HG03045 (cell line): ENCODE results near the gene AKR1E2.
"Not testable (repeated sequence)": the region's sequence is repeated elsewhere in the genome, so short reads cannot be mapped to it uniquely, and the experiment has no call there.

Source experiments
- ATAC-seq: cut with Tn5 transposase; IDR thresholded peaks from one replicate; pipeline ENCODE4 v1.9.1; 2021; ENCODE audit warnings: mild to moderate bottlenecking, moderate library complexity; ENCODE audit not compliant: unreplicated experiment

AKR1E2 gene

GRCh38 chr10:4813023-4813422, 13.0 kb upstream of the AKR1E2 start:
- no peak for ATAC-seq

GRCh38 chr10:4813496-4813895, 12.5 kb upstream of the AKR1E2 start:
- no peak for ATAC-seq

GRCh38 chr10:4815646-4816180, 10.3 kb upstream of the AKR1E2 start:
- ATAC-seq, result not testable (repeated sequence)

- no peak for ATAC-seq
Observed at GRCh38 chr10:4816966-4817365, 9.0 kb upstream of the AKR1E2 start.

- no peak for ATAC-seq
Observed at GRCh38 chr10:4819067-4819466, 6.9 kb upstream of the AKR1E2 start.

- ATAC-seq, result no peak
Observed at GRCh38 chr10:4819707-4820106, 6.3 kb upstream of the AKR1E2 start.

GRCh38 chr10:4820804-4821401, 5.1 kb upstream of the AKR1E2 start:
- ATAC-seq, result no peak

- ATAC-seq, result no peak
Observed at GRCh38 chr10:4822208-4822607, 3.8 kb upstream of the AKR1E2 start.

GRCh38 chr10:4824791-4825310, 1.2 kb upstream of the AKR1E2 start:
- ATAC-seq, result no peak

- ATAC-seq, result no peak
Observed at GRCh38 chr10:4825456-4825867, 545 bp upstream of the AKR1E2 start.

- ATAC-seq, result no peak
Observed at GRCh38 chr10:4826792-4827324, 851 bp downstream of the AKR1E2 start.

GRCh38 chr10:4828005-4828404, 2.0 kb downstream of the AKR1E2 start:
- no peak for ATAC-seq

GRCh38 chr10:4830551-4830950, 4.5 kb downstream of the AKR1E2 start:
- no peak for ATAC-seq

- no peak for ATAC-seq
Observed at GRCh38 chr10:4831091-4831490, 5.1 kb downstream of the AKR1E2 start.

- no peak for ATAC-seq
Observed at GRCh38 chr10:4833286-4833685, 7.3 kb downstream of the AKR1E2 start.

- no peak for ATAC-seq
Observed at GRCh38 chr10:4834898-4835405, 8.9 kb downstream of the AKR1E2 start.

GRCh38 chr10:4835494-4835918, 9.5 kb downstream of the AKR1E2 start:
- no peak for ATAC-seq

GRCh38 chr10:4836416-4836969, 10.5 kb downstream of the AKR1E2 start:
- no peak for ATAC-seq

GRCh38 chr10:4837551-4837950, 11.5 kb downstream of the AKR1E2 start:
- ATAC-seq, result no peak

GRCh38 chr10:4838743-4839142, 12.7 kb downstream of the AKR1E2 start:
- no peak for ATAC-seq

- ATAC-seq, result no peak
Observed at GRCh38 chr10:4839353-4839752, 13.3 kb downstream of the AKR1E2 start.

- no peak for ATAC-seq
Observed at GRCh38 chr10:4840151-4840550, 14.1 kb downstream of the AKR1E2 start.
